ENCODE results near the gene C1QTNF1.

GRCh38 chr17:79033046-79033616 lies 9.2 kb downstream of the C1QTNF1 start:
- no peak for TF ChIP-seq CTCF (IDR thresholded peaks at IDR 0.05)
- TF ChIP-seq POLR2A (IDR thresholded peaks at IDR 0.05) = no peak
